Neural progenitor cell (in vitro differentiated cells): ENCODE data around the gene LRRC1.

Source experiments
- CTCF ChIP-seq: fragments of 200-600 bp; sonication (generic); IDR thresholded peaks from 2 replicates; pipeline ENCODE4 v1.5.1; 2017; ENCODE audit warnings: antibody characterized with exemption, mild to moderate bottlenecking
- EZH2 ChIP-seq: fragments of 200-600 bp; sonication (generic); IDR thresholded peaks from 2 replicates; pipeline ENCODE4 v1.6.1; 2017; ENCODE audit warnings: antibody characterized with exemption, mild to moderate bottlenecking, moderate library complexity

GRCh38 chr6:53926505-53926904 lies 131.7 kb downstream of the LRRC1 start:
- no peak for TF ChIP-seq EZH2
- no peak for TF ChIP-seq CTCF
